Activated naive CD8-positive, alpha-beta T cell treated with anti-CD3 and anti-CD28 coated beads, Interleukin-2, amount 50 U/mL, for 24 hours (primary cell): Measurements from ENCODE around the gene PINLYP.
"Not testable (repeated sequence)": the region's sequence is repeated elsewhere in the genome, so short reads cannot be mapped to it uniquely, and the experiment has no call there.

Source experiments
- ATAC-seq: fragments of 150-1000 bp; cut with Tn5 transposase; one replicate; pipeline ENCODE4 v1.10.0; 2021
- DNase-seq: peaks from one replicate; pipeline ENCODE4 v3.0.0; 2021
- H3K27ac Mint-ChIP-seq: one replicate; pipeline ENCODE4 v1.8.0; 2021; ENCODE audit warnings: mild to moderate bottlenecking, mixed read lengths
- H3K27me3 Mint-ChIP-seq: one replicate; pipeline ENCODE4 v1.8.0; 2021; ENCODE audit warnings: mixed read lengths
- H3K36me3 Mint-ChIP-seq: one replicate; pipeline ENCODE4 v1.8.0; 2021; ENCODE audit warnings: low read depth, mixed read lengths
- H3K4me1 Mint-ChIP-seq: one replicate; pipeline ENCODE4 v1.8.0; 2021; ENCODE audit warnings: mixed read lengths
- H3K4me3 Mint-ChIP-seq: one replicate; pipeline ENCODE4 v1.8.0; 2021; ENCODE audit warnings: mild to moderate bottlenecking, moderate library complexity, mixed read lengths
- H3K9me3 Mint-ChIP-seq: one replicate; pipeline ENCODE4 v1.8.0; 2021; ENCODE audit warnings: mixed read lengths

The PINLYP gene

GRCh38 chr19:43598445-43599240, 23.0 kb downstream of the PINLYP start:
- H3K4me1 Mint-ChIP-seq, result peaks cover 31% of the 10 kb centered on the region
- H3K9me3 Mint-ChIP-seq, result no peaks in the 10 kb centered on the region
- H3K27me3 Mint-ChIP-seq, result peaks cover 2% of the 10 kb centered on the region
- no peak for DNase-seq
- peak overlapping the region; percentile 99 for H3K27ac Mint-ChIP-seq
- no peak for ATAC-seq
- peak overlapping the region; percentile 91 for H3K4me3 Mint-ChIP-seq
- peaks cover 19% of the 10 kb centered on the region for H3K36me3 Mint-ChIP-seq

DNA sequence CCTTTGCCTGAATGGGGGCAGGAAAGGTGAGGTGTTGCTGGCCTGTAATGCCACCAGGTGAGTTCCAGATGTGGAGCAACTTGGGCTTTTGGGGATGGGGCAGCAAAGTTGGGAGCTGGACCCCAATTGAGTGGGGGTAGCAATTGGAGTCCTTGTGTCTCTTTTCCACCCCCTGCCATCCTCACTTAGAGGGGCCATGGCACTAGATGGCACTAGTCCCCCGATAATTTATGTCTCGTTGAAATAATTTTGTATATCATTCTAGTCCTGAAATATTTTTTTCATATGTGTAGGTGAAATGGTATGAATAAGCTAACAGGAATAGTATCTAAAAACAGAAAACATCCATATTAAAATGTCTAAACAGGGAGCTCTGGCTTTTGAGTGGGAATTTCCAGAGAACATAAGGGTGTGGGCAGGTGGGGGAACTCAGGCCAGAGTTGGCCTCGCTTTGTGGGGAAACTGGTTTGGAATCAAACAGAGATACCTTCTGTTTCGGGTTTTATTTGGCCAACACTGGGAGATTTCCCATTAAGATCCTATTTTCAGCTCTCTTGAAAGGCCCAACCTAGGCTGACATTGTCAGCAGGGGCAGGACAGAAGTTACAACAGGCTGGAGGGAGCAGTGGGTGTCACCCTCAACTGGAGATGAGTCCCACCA, 24.2 kb downstream of the PINLYP start:
- Mint-ChIP-seq H3K9me3 (no peaks in the 10 kb centered on the region), H3K27ac (no peak overlapping the region), H3K36me3 (peaks cover 16% of the 10 kb centered on the region), H3K27me3 (peaks cover 2% of the 10 kb centered on the region), H3K4me1 (peaks cover 27% of the 10 kb centered on the region), H3K4me3 (no peak overlapping the region)
- ATAC-seq, result no peak
- DNase-seq, result no peak

- Mint-ChIP-seq H3K36me3 (peaks cover 16% of the 10 kb centered on the region), H3K4me1 (peaks cover 27% of the 10 kb centered on the region)
- H3K27ac Mint-ChIP-seq, H3K9me3 Mint-ChIP-seq, H3K27me3 Mint-ChIP-seq, ATAC-seq, H3K4me3 Mint-ChIP-seq, DNase-seq: not testable (repeated sequence)
These were observed 24.7 kb downstream of the PINLYP start for GRCh38 chr19:43600326-43600725.

GRCh38 chr19:43605875-43606568, 30.4 kb downstream of the PINLYP start:
- H3K27ac Mint-ChIP-seq, result peak overlapping the region; percentile 21
- no peak for ATAC-seq
- H3K4me3 Mint-ChIP-seq, result no peak overlapping the region
- no peaks in the 10 kb centered on the region for H3K27me3 Mint-ChIP-seq
- DNase-seq, result no peak
- H3K36me3 Mint-ChIP-seq, result no peaks in the 10 kb centered on the region
- peaks cover 8% of the 10 kb centered on the region for H3K4me1 Mint-ChIP-seq
- H3K9me3 Mint-ChIP-seq, result no peaks in the 10 kb centered on the region

DNA sequence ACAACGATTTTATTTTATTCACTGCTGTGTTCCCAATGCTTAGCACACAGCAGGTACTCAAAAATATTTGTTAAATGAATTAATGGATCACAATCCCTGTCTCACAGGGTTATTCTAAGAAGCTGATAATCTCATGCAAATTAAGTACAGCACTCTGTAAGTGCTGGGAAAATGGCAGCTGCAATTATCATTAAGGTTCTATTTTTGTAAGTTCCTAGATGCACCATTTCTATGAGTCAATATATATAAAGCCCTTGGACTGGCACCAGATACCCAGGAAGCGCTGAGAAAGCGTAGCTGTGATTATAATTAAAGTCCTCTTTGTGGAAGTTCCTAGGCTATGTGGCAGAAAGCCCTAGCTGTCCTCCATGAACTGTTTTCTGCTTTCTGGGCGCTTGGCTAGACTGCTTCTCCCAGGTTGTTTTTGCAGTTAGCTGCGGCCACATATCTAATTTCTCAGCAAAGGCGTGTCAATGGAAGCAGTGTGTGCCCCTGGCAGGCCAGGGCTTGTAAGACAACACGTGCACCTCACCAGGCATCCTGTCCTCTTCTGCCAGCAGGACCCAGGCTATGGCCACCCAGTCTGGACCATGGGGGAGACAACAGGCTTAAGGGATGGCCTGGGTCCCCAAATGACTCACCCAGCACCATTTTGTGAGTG, 31.1 kb downstream of the PINLYP start:
- Mint-ChIP-seq H3K36me3 (peaks cover under 1% of the 10 kb centered on the region), H3K4me1 (peaks cover 8% of the 10 kb centered on the region), H3K27ac (peak overlapping the region; percentile 16), H3K4me3 (no peak overlapping the region), H3K9me3 (no peaks in the 10 kb centered on the region), H3K27me3 (no peaks in the 10 kb centered on the region)
- ATAC-seq (no peak), DNase-seq (no peak)

DNA sequence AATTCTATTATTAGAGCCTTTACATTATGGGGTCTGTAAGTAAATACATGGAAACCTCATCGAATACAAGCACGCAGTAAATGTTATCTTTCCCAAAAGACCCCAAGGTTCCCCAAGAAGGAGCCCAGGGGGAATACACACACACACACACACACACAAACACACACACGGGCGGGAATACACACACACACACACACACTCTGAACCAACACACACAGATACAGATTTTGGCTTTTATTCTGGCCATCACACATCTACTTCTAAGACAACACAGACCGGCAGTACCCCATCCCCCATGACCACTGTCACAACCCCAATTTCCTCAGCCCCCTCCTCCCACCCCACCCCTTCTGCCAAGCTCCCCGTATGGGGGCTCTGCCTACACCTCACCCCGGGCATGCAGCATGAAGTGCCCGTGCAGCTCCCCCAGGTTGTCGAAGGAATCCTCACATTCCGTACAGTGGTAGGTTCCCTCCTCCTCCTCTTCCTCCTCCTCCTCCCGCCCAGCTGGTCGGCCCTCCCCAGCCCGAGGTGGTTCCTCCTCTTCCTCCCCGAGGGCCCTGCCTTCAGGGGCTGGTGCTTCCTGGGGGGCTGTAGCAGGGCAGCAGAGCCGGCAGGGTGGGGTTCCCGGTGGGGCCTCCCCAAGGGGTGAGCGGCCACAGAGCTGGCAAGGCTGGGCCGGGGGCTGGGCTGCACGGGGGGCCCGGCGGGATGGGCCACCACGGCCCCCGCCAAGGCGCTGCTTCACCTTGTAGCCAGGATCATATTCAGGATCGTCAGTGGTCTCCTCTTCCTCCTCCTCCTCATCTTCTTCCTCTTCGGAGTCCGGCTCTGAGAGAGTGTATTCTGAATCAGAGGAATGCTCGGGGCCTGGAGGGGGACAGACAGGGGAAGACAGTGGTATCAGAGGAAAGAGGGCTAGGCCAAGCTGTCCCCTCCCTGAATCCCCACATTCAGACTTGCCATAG, 31.9 kb downstream of the PINLYP start:
- Mint-ChIP-seq H3K27ac (peak overlapping the region; percentile 16), H3K36me3 (peaks cover 7% of the 10 kb centered on the region), H3K4me1 (peaks cover 8% of the 10 kb centered on the region), H3K9me3 (no peaks in the 10 kb centered on the region), H3K4me3 (no peak overlapping the region), H3K27me3 (no peaks in the 10 kb centered on the region)
- DNase-seq (no peak), ATAC-seq (no peak)

DNA sequence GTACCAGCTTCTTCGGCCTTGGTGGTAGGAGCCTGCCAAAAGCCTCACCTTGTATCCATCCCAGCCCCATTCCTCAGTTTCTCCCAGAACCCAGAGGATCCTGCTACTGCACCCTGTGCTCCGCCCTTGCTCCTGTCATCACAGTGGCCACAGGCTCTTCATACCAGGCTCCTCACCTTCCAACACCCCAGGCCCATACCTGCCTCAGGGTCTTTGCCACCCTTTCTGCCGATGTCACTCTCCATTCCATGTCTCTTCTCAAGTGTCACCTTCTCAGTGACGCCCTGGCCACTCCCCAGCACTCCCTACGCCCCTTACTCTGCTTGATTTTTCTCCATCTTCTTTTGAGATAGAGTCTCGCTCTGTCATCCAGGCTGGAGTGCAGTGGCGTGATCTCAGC, 34.3 kb downstream of the PINLYP start:
- ATAC-seq (no peak), DNase-seq (no peak)
- Mint-ChIP-seq H3K4me1 (peaks cover 8% of the 10 kb centered on the region), H3K27ac (no peak overlapping the region), H3K4me3 (no peak overlapping the region), H3K36me3 (peaks cover 11% of the 10 kb centered on the region), H3K27me3 (no peaks in the 10 kb centered on the region), H3K9me3 (no peaks in the 10 kb centered on the region)

DNA sequence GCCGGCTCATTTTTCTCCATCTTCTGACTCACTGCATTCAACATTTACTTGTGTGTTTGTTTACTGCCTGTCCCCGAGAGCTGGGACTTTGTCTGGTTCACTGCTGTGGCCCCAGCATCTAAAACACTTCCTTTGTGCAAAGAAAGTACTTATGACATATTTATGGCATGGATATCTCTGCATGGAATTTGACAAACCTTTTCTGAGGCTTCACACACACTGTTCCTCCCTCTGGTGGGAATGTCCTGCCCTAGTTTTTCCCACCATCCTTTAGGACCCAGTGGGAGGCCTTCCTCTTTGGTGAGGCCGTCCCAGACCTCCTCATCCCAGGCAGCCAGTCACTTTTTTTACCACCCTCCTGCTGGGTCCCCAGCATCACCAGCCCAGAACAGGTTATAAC, 34.9 kb downstream of the PINLYP start:
- Mint-ChIP-seq H3K4me1 (peaks cover 8% of the 10 kb centered on the region), H3K27me3 (no peaks in the 10 kb centered on the region), H3K9me3 (no peaks in the 10 kb centered on the region), H3K4me3 (no peak overlapping the region), H3K27ac (peak overlapping the region; percentile 23), H3K36me3 (peaks cover 11% of the 10 kb centered on the region)
- no peak for DNase-seq
- no peak for ATAC-seq

- DNase-seq, result no peak
- Mint-ChIP-seq H3K27ac (peak within 1 kb of the TSS; percentile 29), H3K27me3 (no peaks in the 10 kb centered on the region), H3K4me3 (no peak within 1 kb of the TSS), H3K36me3 (peaks cover 11% of the 10 kb centered on the region), H3K4me1 (peaks cover 8% of the 10 kb centered on the region), H3K9me3 (no peaks in the 10 kb centered on the region)
- ATAC-seq, result no peak
These were observed 36.2 kb downstream of the PINLYP start, which contains the start of gene SRRM5 for GRCh38 chr19:43611788-43612187. SRRM5 (plus strand) TSS chr19:43612088; CDS start chr19:43612122, 34 bp downstream.

DNA sequence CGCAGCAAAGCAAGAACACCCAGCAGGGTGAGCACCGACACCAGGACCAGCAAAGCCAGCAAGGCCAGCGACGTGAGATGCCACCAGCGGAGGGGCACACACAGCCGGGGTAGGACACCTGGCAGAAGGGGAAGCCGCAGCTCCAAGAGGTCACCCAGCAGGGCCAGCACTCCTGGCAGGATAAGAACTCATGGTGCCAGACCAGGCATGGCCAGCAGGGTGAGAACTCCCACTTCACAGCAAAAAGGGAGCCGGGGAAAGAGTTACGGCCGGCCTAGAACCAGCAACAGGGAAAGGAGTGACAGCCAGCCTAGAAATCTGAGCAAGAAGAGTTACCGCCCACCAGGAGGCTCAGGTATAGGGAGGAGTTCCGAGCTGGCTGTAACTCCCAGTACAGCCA, 36.8 kb downstream of the PINLYP start:
- H3K36me3 Mint-ChIP-seq, result peaks cover 11% of the 10 kb centered on the region
- peaks cover 3% of the 10 kb centered on the region for H3K4me1 Mint-ChIP-seq
- no peak overlapping the region for H3K27ac Mint-ChIP-seq
- H3K27me3 Mint-ChIP-seq, result no peaks in the 10 kb centered on the region
- H3K4me3 Mint-ChIP-seq, result no peak overlapping the region
- DNase-seq (no peak), ATAC-seq (no peak)
- H3K9me3 Mint-ChIP-seq, result no peaks in the 10 kb centered on the region

GRCh38 chr19:43616306-43616705, 40.7 kb downstream of the PINLYP start:
- no peak overlapping the region for H3K27ac Mint-ChIP-seq
- peaks cover 18% of the 10 kb centered on the region for H3K4me1 Mint-ChIP-seq
- H3K4me3 Mint-ChIP-seq, result no peak overlapping the region
- peaks cover 11% of the 10 kb centered on the region for H3K36me3 Mint-ChIP-seq
- ATAC-seq (no peak), DNase-seq (no peak)
- no peaks in the 10 kb centered on the region for H3K27me3 Mint-ChIP-seq
- H3K9me3 Mint-ChIP-seq, result no peaks in the 10 kb centered on the region

DNA sequence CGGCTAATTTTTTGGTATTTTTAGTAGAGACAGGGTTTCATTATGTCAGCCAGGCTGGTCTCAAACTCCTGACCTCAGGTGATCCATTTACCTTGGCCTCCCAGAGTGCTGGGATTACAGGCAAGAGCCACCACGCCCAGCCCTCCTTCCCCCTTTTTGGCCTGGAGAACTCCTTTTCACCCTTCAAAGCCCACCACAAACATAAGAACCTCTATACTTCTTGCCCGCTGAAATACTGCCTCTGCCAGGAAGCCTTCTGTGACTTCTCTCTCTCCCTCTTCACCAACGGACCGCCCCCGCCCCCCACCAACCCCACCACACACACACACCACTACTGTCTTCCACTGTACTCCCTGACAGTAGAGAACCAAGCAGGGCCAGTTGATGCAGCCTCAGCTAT, 41.4 kb downstream of the PINLYP start:
- no peak overlapping the region for H3K4me3 Mint-ChIP-seq
- no peak for DNase-seq

GRCh38 chr19:43618921-43619261, 43.3 kb downstream of the PINLYP start:
- Mint-ChIP-seq H3K36me3 (no peaks in the 10 kb centered on the region), H3K4me3 (peak overlapping the region; percentile 93), H3K27me3 (no peaks in the 10 kb centered on the region), H3K4me1 (peaks cover 18% of the 10 kb centered on the region), H3K9me3 (no peaks in the 10 kb centered on the region), H3K27ac (peak overlapping the region; percentile 98)
- ATAC-seq (peak; percentile 67), DNase-seq (peak; percentile 67)

More for the DNA sequence above, 41.4 kb downstream of the PINLYP start:
- Mint-ChIP-seq H3K27me3 (no peaks in the 10 kb centered on the region), H3K36me3 (peaks cover 7% of the 10 kb centered on the region), H3K4me1 (peaks cover 18% of the 10 kb centered on the region), H3K9me3 (no peaks in the 10 kb centered on the region), H3K27ac (no peak overlapping the region)
- ATAC-seq, result no peak
